Measurements from ENCODE around the gene AUTS2.
A peak's percentile ranks its signal among the peaks of the same experiment; 100 is the strongest.

Gene AUTS2

DNA sequence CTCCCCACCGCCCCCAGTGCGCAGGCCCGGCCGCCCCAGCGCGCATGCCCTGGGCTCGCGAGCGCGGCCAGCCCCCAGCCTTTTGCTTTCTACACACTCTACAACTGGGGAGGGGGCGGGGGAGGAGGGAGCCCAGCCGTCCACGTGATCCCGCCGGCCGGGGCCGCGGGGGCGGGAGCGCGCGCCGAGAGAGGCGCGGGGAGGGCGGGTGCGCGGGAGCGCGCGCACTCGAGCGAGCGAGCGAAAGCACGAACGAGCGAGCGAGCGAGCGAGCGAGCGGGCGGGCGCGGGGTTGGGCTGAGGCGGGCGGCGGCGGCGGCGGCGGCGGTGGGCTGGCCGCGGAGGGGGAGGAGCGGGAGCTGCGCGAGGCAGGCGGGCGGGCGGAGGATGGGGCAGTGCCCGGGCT lies at the start of gene AUTS2:
Gene AUTS2, plus strand, starts transcription at position 395 of the 406 bp plus-strand sequence. CDS start 1,179 bp downstream, outside the sequence.
- DNase-seq, result peak; percentile 13

DNA sequence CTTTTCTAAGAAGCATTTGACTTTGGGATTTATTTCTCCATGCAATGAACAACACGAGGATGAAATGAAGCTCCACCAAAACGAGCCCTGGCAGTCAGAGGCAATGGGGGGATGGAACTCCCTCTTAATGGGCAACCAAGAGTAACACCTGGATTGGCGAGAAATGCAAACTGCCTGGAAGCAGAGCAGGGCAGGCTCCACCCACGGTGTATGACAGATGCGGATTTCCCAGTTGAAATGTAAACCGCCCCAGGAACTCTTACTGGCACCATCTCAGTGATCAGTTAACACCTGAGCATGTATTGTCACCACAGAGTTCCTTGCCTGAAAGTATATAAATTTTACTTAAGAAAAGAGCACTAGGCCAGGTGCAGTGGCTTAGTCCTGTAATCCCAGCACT lies 47.3 kb upstream of the AUTS2 start:
- DNase-seq, result no peak

DNA sequence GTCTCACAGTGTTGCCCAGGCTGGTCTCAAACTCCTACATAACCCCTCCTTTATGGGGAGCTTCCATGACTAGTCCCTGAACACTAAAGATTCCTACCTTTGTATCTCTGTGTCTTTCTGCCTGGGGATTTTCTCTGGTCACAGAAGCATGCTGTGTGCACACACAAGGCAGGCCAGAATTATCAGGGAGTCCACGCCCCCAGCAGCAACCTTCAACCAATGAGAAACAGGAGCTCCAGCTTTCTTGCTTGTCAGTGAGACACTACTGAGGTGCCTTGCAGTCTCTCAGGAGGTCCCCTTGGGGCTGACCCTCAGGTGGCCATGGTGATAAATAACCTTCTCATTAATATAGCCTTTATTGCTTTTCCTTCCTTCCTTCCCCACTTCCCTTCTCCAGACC lies 45.1 kb upstream of the AUTS2 start:
- no peak for DNase-seq

DNA sequence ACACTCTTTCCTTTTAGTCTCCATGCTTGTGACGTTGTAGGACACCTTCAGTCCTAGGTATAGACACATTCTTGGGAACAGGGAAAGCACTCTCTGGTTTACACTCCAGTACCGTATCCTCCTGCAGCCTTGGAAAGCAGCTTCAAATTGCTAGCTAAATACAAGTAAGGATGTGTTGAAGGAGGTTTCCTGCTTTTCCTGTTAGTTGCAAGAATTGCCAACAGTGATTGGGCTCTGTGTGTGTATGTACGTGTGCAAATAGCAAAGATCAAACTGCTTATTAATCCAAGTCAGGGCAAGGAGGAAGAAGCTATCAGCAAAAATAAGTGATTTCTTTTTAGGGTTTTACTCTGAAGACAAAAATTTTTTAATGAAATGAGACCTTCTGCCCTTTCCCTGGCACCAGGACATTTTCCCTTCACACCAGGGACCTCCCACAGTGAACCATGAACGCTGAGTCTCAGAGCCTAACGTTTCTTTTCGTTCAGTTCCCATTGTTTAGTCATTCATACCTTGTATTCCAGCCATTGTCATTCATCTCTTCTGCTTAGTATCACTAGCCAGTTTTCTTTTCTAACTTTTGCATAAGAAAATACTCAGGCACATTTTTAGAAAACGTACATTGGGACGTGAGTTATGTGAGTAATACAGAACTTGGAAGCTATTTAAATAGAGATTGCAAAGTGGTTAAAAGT lies 36.9 kb upstream of the AUTS2 start:
- no peak for DNase-seq

DNA sequence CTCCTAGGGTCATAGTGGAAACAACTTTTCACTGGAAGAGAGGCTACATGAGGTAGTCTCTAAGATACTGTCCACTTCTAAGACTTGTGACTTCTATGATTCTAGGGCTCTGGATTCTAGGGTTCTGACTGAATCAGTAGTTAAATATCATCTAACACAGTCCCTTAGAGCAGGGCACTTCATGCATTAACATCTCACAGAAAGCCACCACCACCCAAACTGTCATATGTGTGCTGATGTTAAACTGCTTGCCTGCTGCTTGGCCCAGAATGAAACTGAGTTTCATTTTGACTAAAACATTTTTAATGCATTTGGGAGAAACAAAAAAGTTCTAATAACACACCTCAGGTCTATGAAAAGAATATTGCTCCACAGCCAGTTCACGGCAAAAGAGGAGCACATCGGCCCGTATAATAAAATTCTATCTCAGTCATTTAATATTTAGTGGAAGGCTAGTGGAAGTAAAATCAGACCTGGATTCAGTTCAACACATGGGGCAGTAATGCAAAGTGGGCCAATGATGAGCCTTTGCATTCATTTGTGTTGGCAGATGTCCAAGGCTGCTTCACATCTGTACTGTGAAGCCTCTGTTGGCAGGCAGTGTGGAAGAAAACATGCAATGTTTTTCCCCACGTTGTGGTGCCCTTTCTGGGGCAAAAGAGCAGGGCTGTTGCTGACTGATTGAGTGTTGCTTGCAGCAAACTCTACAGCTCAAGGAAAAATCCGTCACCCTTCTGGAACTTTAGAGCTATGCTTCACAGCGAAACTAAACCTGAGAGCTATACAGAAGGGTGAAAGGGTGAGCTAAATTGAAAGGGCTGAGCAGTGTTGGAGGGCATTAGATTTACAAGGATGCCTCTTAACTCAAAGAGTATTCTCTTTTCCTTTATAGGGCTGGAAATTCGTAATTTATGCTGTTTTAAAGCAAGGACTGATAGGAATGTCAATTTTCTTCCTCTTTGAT lies 33.5 kb upstream of the AUTS2 start:
- DNase-seq, result no peak

DNA sequence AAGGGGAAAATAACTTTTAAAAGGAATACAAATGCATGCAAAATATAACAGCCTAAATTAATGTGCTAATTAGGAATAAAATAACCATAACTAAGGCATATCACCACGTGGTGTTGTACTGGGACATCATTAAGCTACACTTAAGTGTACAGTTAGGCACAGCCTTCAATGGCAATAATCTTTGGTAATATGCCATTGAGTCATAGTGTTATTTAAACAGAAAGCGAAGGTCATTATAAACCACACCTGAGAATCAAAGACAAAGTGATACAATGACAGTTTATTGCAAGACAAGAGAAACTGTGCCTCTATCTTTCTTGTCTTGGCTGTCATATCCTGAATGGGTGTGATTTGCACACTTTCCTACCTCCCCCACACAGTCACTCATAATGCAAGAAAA lies 30.5 kb upstream of the AUTS2 start:
- DNase-seq, result no peak

DNA sequence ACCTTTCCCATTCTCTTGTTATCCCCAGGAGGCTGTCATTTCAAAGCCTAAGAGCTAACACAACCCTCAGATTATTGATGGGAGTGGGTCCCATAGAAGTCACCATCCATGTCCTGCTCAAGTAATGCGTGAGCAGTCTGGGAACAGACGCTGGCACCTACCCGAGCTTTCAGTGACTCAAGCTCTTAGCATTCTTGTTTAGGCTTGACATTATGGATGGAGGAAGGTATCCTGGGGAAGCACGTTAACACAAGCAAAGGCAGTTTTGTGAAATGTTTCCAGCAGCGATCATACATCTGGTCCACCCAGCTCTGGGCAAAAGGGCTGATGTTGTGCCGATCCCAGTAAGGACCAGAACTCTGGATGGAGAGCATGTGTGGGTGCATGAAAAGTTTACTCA lies 30.0 kb upstream of the AUTS2 start:
- no peak for DNase-seq

DNA sequence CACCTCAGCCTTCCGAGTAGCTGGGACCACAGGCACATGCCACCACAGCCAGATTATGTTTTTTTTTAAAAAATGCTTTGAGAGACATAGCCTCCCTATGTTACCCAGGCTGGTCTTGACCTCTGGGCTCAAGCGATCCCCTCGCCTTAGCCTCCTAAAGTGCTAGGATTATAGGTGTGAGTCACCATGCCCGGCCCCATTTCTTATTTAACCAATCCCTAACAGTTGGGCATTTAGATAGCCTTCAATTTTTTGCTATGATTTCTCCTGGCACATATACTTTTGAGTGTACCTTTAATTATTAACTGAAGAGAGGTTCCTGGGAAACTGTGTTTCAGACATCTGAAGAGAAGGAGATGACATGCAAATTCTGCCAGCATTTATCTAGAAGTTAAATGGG lies 22.6 kb upstream of the AUTS2 start:
- DNase-seq, result no peak

DNA sequence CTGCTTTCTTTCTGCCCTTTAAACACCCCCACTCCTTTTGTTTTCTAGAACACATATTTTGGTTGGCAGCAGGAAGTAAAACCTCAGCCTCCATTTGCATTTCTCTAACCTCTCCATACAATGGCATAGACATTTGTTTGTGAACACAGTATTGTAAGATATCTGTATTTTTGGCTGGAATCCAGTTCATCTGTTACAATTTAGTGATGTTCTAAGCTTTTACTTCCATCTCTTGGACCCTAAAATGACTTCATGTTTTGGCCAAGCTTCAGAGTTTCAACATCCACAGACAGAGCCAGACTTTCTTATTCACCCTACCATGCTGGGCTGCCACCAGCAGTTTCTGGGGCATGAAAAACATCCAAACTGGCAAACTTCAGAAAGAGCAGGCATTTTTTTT lies 21.1 kb upstream of the AUTS2 start:
- no peak for DNase-seq

DNA sequence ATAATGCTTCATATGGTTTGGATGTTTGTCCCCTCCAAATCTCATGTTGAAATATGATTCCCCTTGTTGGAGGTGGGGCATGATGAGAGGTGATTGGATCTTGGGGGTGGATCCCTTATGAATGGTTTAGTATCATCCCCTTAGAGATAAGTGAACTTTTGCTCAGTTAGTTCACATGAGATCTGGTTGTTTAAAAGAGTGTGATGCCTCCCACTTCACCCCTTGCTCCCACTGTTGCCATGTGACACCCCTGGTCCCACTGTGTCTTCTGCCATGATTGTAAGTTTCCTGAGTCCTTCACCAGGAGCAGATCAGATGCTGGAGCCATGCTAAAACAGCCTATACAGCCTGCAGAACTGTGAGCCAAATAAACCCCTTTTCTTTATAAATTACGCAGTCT lies 13.1 kb upstream of the AUTS2 start:
- no peak for DNase-seq

DNA sequence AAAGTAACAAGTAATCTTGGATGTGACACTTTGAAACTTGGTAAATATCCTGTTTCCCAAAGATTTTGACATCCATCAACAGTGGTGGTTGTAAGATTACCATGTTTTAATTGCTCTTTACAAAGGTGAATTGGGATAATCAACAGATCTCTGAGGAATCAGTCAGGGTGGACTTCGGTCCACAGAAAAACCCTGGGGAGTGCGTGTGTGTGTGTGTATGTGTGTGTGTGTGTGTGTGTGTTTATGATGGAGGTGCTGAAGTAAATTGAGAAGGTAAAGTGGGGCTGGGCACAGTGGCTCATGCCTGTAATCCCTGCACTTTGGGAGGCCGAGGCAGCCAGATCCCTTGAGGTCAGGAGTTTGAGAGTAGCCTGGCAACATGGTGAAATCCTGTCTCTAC lies 12.0 kb upstream of the AUTS2 start:
- no peak for DNase-seq

DNA sequence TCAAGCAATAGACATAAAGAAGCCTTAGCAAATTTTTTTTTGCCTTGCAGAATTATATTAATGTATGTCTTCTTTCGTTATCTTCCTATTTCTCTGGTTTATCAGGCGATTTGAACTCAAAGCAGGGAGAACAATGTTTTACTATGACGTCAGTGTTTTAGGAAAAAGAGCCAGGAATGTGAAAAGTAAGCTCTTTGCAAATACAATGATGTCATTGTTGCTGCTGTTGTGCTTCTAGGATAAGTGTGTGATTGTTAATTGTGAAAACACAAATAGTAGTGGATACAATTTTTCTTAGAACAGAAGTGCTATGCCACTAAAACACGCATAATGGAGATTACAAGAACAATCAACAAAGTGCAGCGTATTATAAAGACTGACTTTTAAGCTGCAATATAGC lies 9.5 kb upstream of the AUTS2 start:
- DNase-seq, result no peak

DNA sequence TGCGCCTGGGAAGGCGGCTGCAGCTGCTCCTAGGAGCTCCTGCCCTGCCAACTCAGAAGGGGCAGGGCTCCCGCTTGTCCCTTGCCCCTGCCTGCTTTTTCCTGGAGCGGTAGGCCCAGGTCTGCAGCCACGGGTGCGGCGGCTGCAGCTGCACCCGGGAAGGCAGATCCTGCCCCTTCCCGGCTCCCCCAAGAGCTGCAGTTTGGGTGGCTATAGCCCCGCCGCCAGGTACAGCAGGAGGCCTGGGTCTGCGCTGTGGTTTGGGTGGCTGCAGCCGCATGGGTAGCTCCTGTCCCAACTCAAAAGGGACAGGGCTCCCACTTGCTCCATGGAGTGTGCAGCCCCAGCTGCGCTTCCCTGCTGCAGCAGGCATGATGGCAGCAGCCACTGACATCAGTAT lies 6.5 kb upstream of the AUTS2 start:
- no peak for DNase-seq

DNA sequence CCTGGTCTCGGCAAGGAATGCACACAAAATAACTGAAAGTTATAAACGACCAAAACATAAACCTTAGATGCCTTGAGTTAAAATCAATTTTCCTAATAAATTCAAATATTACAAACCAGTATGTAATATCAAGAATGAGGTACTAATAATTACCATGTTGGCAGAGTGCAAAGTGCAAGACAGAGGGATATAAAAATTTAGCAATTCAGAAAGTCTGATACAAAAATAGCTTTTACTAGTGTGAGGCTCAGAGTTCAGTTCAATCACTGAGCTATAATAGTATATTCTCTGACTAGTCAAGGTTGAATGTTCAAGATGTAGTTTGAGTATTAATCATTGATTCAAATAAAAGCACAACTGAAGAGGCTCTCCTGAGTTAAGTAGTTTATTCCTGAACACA lies 4.8 kb upstream of the AUTS2 start:
- no peak for DNase-seq

DNA sequence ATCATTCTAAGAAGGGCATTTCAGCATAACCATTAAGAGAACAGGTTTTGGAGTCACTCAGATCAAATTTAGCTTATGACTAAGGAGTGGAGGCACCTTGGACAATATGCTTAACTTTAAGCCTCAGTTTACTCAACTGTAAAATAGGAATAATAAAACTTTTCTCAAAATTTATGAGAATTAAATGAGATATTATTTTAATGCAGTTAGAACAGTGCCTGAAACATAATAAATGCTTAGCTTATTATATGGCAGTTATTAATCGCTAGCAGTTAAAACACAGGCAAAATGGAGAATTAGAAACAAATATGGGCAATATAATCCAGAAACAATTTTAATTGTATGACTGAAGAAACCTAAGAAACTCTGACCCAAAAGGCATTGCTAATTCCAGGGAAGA lies 2.9 kb upstream of the AUTS2 start:
- DNase-seq, result no peak

DNA sequence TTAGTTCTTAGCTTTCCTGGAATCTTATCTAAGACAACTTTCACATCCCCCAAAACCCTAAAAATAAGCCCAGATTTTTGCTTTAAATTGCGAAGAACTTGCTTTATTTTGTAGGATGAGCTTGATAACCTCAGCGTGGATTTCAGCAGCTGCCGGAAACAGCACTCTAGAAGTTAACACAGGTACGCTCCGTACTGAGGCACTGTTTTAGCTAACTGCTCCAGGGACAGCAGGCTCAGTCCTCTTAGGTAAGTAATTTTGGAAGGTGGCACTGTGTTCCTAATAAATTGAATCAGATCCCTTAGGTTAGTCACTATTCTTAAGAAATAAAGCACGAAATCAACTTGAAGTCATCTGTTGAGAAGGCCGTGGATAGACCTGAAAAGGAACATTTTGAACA lies 2.2 kb upstream of the AUTS2 start:
- DNase-seq, result no peak

DNA sequence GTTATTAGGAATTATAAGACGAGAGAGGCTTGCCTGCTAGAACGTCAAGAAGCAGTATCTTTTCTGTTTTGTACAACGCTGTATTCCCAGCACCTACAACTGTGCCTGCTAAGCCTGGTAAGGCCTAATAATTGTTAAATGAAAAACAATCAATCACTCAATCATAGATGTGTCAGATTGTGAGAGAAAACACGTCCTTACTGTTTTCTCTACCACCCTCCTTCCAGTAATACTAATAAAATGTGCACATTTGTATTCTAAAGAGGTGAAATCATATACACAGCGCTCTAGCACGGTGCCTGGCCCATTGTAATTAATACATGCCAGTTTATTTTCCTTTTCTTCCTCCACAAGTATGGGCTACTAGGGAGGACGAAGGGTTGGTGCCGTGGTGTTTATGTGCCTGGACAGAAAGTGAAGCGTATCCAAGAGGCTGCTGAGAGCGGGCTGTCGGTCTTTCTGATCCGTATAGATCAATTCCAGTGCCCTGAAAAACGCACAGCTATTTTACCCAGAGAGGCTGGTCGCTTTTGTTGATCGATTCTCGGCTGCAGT lies 1.5 kb upstream of the AUTS2 start:
- no peak for DNase-seq

DNA sequence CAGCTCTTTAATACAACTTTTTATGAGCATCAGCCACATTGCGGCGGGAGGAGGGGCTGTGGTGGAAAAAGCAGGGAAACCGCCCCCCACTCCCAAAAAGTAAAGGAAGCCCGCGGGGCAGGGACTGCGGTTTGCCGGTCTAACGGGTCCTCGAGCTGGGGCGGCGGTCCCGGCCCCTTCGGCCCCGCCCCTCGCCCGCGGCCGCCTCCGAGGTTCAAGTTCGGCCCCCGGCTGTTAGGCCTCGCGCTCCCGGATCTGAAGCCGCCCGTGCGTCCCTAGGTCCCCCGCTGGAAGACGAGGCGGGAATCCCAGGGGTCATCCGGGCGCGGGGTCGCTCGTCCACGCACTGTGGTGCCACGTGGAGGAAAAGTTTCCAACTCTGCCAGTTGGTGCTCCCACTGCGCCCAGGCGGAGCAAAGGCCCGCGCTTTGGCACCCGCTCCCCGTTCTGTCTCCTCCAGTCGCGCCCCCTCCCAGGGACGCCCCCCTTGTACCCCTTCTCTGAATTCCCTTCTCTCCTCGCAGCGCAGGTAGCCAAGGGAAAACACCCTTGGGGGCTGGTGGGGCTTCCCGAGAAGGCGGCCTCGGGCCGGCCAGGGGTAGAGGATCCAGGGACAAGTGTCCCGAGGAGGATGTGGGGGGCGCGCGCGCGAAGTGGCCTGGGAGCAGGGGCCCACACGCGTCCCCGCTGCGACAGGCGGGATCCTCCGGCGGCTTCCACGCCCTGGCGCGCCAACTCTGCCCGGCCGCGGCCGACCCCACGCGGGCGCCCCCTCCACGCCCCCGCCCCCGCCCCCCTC lies 798 bp upstream of the AUTS2 start:
- DNase-seq, result no peak

DNA sequence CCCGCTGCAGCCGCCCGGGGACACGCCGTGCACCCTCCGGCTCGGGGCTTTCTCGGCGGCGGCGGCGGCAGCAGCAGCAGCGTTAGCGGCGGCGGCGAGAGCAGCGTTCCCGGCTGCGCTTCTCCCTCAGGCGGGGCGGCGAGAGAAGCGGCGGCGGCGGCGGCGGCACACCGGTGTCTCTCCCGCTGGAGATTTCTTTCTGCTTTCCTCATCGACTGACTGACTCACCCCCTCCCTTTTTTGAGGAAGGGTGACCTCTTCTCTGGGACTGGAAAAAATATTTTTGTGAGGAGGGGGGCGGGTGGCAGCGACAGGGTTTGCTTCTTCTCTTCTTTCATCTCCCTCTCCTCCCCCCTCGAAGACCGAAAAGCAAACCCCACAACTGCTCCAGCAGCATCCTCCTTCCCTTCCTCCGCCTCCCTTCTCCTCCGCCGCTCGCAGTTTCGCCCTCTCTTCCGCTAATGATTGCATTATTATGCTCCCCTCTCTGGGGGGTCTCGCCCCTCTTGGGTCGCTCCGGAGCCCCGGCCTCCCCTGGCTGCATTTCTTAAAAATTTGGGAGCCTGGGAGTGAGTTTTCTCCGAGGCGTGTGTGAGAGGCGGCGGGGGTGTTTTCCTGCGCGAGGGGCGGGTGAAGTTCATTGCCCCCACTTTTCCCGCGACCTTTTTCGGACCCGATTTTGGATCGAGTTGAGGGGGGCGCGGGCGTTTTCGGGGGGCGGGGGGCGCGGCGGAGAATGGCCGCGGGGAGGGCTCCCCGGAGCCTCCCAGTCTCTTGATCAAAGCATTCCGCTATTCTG lies 411 bp downstream of the AUTS2 start:
- no peak for DNase-seq

DNA sequence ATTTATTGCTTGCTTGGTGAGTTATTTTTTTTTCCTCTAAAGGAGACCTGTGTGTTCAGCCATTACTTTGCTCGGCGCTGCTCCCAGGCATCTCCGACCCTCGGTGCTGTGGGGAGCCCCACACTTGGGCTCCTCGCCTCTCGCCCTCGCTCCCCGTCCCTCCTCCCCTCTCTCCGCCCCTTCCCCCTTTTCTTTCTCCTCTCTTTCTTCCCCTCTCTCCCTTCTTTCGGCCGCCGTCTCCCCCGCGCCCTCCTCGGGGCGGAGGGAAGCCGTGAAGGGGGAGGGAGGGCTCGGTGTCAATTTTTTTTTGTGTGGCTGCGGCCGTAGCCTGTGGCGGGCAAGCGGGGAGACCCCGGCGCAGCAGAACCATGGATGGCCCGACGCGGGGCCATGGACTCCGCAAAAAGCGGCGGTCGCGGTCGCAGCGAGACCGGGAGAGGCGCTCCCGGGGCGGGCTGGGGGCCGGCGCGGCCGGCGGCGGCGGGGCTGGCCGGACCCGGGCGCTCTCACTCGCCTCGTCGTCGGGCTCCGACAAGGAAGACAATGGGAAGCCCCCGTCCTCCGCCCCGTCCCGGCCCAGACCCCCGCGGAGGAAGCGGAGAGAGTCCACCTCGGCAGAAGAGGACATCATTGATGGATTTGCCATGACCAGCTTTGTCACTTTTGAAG lies 1.1 kb downstream of the AUTS2 start:
- no peak for DNase-seq

DNA sequence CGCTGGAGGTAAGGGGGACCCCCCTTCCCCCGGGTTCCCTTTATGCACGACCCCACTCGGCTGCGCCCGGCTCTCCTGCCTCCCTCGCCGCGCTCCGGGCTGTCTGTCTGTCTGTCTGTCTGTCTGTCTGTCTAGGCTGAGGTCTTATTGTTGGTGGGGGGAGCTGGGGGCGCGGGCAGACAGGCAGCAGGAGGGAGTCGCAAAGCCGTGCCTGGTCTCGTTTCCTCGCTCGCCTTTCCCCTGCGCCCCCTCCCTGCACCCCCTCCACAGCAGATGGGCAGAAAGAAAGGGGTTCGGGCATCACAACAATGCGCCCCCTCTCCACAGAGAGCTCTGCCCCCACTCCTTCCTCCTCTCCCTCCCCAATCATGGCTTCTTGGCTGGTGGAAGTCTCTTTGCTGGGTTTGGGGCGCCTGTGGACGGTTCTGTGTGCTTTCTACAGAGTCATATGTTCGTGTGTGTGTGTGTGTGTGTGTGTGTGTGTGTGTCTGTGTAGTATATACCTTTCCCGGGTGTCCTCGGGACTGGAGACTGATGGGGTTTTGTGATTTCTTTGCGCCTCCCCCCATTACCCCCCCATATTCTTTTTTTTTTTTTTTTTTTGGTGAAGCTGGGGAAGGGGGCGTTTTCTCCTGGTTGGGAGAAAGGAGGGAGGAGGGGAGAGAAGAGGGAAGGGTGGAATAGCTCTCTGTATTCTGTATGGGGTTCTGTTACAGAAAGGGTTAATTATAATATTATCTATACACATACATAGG lies 1.9 kb downstream of the AUTS2 start:
- no peak for DNase-seq

Measured in stimulated activated CD4-positive, alpha-beta T cell treated with anti-CD3 and anti-CD28 coated beads, Interleukin-4, amount 100 ng/mL, for 24 hours (primary cell).